ELR (cell line): ENCODE measurements around the gene DEFB132.
A peak's percentile ranks its signal among the peaks of the same experiment; 100 is the strongest.
"Not testable (repeated sequence)": the region's sequence is repeated elsewhere in the genome, so short reads cannot be mapped to it uniquely, and the experiment has no call there.

ENCODE experiments used
- DNase-seq: peaks from one replicate; pipeline ENCODE4 v3.0.0-alpha.2; 2015; ENCODE audit warnings: low read depth

DEFB132 gene, protein sequence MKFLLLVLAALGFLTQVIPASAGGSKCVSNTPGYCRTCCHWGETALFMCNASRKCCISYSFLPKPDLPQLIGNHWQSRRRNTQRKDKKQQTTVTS

DNA sequence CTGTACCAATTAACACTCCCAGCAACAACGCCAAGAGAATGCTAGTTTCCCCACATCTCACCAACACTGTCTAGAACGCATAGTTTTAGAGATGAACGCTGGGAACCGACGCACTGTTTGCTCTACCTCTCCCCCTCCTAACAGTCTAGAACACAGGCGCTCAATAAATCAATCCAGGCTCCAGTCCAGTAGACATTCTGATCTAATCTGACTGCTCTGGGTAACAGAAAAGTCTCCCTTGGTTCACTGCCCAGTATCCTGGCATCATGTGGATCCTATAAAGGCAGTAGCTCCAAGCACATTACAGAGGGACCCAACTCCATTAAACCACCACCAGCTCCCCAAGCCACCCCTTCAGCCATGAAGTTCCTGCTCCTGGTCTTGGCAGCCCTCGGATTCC is at the start of gene DEFB132:
DEFB132 (plus strand) TSS at position 306 of the 400 bp plus-strand sequence; CDS start at position 361, 55 bp downstream.
- DNase-seq = no peak

DNA sequence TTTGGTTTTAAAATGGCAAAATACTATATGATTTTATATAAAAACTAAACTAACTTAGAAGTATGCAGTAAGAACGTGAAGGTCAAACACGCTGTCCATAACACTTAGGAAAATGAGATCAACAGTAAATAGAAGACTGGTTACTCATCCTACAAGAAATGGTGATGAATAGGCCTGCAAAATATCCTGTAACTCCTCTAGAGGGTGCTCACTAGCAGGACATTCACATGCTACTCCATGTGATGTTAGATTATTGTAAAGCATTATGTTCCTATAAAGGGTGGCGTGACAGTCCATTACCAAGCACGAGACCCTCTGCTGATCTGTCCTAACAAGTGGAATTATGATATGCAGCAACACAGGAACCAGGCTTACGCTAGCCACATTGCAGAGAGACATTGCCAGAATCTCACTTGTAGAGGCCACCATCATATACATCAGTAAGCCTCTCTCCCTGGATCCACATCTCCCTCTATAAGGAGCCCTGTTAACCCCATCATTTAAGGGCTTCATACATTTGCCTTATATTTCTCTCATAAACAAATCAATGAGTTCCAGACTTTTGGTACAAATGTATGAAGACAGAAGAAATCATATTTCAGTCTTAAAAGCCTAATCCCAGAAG is 48.5 kb upstream of the DEFB132 start:
- DNase-seq = peak; percentile 73

DNA sequence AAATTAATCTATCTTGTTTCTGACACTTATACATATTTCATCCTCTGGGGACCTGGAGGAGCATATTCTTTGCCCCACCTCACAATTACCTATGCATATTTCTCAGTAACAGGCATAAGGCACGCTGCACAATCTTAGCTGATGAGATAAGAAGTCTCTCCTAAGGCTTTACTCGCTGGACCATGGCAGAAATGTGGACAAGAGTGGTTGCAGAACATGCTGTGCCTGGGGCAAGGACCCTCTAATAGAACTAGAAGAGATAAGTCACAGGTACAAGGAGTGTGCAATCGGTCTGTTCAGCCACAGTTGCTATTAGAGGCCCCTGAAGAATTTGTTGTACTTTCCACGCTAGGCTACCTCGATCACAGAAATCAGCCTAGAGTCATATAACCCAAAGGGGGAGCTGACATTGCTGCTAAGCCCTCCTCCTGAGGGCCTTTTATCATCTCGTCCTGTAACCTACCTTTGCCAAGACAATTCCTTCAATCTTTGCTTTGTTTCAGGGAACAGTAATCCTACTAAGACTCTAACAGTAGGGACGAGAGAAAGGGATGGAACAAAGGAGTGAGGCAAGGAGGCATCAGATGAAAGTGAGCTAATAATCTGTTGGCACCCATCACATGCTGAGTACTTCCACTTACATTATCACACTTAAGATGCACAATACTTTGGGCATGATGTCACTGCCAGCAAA is 46.6 kb upstream of the DEFB132 start:
- DNase-seq = no peak

DNA sequence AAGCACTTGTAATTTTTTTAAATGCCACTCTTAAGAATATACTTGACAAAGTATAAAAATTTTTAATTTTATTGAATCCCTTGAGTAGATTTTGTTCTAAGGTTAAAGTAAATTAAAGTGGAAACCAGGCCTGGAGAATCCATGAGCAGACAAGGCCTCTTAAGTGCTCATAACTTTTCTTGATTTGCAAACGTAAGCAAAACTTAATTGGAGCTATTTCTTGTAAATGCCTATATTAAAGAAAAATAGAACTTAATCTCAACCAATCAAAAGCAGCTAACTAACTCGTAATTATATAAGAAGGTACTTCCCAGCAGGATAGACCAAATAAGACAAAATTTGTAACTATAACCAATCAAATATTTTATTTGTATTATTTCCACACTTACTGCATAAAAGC is 43.1 kb upstream of the DEFB132 start:
- no peak for DNase-seq

DNA sequence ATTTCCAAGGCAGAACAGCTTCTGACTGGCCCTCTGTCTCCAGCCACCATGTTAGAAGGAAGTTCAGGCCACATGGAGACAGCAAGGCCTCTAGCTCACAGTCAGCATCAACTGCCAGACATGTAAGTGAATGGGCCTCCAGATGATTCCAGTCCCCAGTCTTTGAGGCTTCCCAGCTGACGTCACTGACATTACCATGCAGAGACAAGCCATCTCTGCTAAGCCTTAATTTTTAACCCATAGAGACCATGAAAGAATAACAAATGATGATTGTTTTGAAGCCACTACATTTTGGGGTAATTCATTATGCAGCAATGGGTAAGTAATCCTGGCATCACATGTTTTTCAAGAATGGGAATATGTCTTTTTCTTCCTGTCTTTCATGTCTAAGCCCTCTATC is 41.7 kb upstream of the DEFB132 start:
- no peak for DNase-seq

DNA sequence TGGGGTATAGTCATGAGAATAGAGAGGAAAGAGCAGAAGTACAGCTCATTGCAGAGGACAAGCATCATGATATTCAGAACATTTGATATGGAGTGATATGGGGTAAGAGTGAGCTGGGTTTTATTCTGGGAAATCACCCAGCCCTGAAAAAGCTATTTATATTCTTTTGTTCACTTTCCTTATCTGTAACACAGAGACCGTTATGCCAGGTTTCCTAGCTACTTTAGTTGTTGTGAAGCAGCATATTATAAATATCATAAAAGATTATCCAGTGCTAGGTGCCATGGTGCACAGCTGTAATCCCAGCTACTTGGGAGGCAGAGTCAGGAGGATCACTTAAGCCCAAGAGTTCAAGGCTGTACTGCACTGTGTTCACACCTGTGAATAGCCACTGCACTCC is 40.3 kb upstream of the DEFB132 start:
- no peak for DNase-seq

DNA sequence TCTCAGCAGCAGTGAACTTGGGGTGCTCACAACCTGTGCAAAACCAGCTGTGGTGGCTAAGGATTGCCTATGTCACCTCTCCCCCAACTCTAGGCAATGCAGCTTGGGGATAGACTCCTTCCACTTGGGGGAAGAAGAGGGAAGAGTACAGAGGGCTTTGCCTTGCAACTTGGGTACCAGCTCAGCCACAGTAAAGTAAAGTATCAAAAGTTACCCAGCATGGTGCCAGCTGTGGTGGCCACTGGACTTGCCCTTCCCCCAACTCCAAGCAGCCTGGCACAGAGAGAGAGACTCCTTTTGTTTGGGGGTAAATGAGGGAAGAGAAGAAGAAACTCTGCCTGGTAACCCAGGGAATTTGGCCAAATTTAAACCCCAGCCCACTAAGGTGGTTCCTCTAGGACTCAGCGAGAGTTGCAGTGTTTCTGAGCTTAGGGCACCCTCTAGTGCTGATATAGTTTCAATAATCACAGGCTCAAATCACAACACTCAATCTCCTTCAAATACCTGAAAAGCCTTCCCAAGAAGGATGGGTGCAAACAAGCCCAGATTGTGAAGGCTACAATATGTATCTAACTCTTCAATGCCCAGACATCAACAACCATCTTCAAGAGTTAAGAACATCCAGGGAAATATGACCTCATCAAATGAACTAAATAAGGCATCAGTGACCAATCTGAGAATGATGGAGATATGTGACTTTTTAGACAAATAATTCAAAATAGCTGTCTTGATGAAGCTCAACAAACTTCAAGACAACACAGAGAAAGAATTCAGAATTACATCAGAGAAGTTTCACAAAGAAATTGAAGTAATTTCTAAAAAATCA is 38.0 kb upstream of the DEFB132 start:
- peak; percentile 45 for DNase-seq

DNA sequence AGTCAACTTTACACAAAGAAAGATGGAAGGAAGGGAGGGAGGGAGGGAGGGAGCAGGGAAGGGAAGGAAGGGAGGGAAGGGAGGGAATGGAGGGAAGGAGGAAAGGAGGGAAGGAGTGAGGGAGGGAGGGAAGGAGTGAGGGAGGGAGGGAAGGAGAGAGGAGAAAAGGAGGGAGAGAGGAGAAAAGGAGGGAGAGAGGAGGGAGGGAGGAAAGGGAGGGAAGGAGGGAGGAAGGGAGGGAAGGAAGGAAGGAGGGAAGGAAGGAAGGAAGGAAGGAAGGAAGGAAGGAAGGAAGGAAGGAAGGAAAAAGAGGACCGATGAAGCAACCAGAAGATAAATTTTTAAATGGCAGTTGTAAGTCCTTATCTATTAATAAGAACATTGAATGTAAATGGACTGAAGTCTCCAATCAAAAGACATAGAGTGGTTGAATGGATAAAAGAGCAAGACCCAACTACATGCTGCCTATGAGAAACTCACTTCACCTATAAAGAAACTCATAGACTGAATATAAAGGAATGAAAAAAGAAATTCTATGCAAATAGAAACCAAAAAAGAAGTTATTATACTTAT is 36.2 kb upstream of the DEFB132 start:
- DNase-seq = no peak

DNA sequence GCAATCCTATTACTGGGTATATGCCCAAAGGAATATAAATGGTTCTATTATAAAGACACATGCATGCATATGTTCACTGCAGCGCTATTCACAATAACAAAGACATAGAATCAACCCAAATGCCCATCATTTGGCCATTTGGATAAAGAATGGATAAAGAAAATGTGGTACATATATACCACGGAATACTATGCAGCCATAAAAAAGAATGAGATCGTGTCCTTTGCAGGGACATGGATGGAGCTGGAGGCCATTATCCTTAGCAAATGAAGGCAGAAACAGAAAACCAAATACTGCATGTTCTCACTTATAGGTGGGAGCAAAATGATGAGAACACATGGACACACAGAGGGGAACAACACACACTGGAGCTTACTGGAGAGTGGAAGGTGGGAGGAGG is 31.6 kb upstream of the DEFB132 start:
- not testable (repeated sequence) for DNase-seq

DNA sequence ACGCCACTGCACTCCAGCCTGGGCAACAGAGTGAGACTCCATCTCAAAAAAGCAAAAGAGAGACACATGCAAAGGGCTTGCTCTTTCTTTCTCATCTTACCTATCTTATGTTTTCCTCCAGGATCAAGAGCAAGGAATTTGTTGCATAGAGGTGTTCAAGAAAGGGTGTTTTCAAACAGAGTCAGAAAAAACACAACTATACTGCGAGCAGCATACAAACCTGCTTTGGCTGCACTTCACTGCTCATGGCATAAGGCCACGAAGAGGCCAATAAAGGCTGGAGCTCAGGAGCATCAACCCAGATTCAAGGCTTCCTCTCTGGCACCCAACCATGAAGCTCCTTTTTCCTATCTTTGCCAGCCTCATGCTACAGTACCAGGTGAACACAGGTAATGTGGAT is 30.6 kb upstream of the DEFB132 start, which contains the start of gene DEFB129:
DEFB129 (plus strand) TSS at position 301 of the 400 bp plus-strand sequence; CDS start at position 332, 31 bp downstream.
- DNase-seq = no peak

DNA sequence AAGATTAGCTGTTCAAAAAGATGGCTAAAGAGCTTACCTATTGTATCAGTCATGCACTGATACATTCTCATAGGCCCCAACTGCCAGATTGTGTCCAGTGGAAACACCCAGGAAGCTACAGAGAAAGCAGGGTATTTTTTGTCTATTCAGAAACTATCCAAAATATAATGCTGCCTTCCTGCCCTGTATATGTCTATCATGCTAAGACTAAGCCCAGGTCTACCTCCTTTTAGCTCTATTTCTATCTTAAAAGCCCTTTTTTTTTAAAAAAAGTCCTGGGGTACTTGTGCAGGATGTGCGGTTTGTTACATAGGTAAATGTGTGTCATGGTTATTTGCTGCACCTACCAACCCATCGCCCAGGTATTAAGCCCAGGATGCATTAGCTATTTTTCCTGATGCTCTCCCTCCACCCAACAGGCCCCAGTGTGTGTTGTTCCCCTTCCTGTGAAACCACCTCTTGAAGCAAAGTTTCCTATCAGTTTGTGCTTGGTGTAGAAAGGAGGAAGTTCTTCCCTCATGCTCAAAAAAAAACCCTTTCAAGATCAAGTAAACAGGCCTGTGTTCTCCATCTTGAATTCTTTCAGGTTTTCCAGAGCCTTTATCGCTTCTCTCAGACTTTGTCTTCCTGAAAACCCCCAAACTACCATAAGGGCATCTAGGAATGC is 30.0 kb upstream of the DEFB132 start:
- DNase-seq = no peak

DNA sequence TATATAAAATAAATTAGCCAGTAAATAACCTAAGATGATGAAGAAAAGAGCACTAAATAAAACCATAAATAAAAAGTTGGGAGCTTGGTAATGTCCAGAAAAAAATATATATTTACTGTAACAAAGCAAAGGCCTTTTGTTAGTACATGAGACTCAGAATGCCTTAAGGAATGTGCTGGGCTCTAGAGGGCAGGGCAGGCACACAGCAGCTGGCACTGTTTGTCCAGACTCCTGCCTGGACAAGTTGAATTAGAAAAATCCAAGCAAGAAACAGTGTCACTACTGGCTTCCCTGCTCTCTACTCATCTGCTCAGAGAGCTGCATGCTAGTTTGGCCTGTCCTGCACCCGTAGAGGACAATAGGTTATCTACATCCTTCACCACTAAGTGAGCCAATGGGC is 21.6 kb upstream of the DEFB132 start:
- DNase-seq = peak; percentile 13

DNA sequence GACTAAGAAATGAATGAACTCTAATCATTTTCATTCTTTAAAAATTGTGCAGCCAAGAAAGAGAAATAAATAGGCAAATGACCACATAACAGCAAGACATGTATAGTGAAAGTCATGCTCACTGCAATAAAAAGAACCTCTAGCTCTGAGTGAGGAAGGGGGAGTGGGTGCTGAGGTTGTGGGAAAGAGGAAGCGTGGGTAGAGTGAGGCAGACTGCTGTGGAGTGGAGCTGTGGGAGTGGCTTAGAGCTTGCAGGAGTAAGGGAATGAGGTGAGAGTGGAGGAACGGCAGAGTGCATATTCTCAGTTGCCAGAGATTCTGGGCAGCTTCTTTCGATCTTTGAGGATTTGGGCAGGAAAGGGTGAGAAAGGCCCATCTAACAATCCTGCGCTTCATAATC is 20.0 kb upstream of the DEFB132 start:
- DNase-seq = no peak

DNA sequence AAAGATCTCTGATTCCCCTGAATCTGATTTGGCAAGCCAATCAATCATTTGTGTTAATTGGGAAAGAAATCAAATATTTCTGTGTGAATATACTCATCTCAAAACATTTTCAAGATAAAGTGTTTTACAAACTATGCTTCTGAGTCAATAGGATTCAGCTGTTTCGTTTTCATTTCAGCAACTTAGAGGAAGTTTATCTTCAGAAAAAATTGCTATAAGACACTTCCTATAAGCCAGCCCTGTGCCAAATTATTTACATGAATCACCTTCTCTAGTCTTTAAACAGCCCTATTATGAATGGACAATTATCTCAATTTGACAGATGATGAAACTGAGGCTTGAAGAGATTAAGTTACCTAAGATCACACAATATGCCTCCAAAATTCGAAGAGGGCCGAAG is 19.6 kb upstream of the DEFB132 start:
- DNase-seq = no peak

DNA sequence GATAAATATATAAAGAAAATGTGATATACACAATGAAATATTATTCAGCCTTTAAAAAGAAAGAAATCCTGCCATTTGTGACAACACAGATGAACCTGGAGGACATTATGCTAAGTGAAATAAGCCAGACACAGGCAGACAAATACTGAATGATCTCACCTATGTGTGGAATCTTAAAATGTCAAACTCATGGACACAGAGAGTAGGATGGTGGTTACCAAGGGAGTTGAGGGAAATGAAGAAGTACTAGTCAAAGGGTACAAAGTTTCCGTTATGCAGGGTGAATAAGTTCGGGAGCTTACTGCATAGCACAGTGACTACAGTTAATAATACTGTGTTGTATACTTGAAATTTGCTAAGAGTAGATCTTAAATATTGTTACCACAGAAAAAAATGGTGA is 14.6 kb upstream of the DEFB132 start:
- no peak for DNase-seq

DNA sequence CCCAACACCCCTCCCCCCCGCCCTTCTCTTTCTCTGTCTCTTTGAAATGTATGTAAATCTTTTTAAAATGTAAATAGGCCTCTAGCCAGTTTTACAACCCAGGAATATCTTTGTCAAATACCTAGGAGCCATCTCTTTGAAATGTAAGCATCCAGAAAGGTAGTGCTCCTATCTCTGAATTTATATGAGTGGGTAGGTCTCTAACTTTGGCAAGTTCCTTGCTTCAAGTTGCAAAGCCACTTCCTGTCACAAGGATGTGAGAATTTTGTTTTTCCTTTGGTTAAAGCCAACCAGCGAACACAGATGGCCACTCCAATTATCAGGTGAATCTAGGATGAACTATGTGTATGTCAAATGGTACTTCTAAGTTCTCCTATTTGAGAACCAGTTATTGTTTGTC is 6.2 kb upstream of the DEFB132 start:
- no peak for DNase-seq

DNA sequence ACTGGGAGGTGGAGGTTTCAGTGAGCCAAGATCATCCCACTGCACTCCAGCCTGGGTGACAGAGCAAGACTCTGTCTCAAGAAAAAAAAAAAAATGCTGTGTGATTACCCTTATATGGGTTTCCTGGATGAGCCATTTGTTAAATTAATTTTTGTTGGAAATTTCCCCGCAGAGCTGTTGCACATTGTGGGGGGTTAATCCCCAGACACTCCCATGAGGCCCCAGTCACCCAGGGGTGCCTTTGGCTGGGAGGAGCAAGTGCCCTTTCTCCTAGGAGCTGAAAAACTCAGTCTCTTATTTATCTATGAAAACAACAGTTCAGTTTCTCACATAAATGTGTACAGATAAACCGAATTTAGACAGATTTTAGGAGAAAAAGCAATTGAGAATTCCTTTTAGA is 4.7 kb upstream of the DEFB132 start:
- DNase-seq = no peak

DNA sequence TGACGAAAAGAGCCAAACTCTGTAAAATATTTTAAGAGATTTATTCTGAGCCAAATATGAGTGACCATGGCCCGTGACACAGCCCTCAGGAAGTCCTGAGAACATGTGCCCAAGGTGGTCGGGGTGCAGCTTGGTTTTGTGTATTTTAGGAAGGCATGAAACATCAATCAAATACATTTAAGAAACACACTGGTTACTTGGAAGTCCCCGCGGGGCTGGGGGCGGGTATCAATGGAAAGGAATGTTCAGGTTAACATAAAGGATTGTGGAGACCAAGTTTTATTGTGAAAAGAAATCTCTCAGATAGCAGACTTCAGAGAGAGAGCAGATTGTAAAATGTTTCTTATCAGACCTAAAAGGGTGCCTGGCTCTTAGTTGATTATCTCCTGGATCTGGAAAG is 4.1 kb upstream of the DEFB132 start:
- DNase-seq = not testable (repeated sequence)

DNA sequence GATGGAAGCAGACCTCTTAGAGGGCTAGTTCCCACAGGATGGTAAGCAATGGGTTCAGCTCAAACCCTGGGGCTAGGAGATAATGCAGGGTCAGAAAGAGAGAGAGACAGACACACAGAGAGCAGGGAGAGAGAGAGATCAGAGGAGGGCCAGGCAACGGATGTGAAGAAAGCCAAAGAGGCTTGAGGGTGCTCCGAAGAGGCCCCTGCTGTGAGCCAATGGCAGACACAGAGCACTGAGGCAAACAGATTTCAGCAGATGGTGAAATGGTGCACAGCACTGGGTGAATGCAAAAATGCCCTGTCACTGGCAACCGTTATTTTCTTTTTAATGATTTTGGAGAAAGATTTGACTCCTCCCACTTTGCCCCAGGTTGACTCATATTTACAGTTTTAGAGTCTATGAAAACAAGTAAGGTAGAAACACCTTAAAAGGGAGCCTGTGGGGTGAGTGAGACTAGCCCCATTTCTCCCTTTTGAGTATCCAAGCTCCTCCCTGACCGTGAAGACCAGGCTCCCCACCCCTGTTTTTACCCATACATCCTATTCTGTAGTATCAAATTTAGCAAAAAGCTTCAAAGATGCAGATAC is 840 bp downstream of the DEFB132 start:
- DNase-seq = no peak

DNA sequence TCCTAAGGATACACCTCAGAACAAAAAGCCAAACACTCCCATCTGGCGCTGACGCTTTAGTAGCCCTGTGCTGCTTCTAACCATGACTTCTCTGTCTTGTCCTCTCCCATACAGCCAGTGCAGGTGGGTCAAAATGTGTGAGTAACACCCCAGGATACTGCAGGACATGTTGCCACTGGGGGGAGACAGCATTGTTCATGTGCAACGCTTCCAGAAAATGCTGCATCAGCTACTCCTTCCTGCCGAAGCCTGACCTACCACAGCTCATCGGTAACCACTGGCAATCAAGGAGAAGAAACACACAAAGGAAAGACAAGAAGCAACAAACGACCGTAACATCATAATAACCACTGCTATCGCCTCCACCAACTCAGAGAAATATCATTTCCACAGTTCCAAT is 1.4 kb downstream of the DEFB132 start:
- peak; percentile 56 for DNase-seq

DNA sequence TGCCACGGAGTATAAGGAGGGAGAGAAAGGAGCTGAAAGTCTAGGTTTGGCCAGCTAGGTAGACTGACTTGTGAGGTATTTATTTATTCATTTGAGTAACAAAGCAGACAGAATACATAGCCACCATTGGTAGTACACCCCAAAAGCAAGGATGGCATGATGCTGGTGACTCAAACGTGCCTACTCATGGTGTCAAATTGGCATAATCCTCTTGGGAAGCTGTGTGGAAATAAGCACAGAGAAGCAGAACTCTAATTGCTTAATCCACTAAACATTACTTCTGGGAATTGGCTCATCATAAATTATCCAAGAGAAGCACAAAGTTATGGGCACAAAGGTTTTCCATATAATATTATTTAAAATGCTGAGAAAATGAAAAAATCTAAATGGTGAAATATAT is 2.5 kb downstream of the DEFB132 start:
- DNase-seq = no peak
